Esophagus muscularis mucosa (tissue), 4 donors: Measurements from ENCODE around the gene PSMB2. TPM values are rescaled to one million over a fixed set of nuclear protein-coding genes. Genes with fewer than 3 reads are reported as not detected.

Experiments
- DNase-seq: peaks from one replicate; pipeline ENCODE4 v3.0.0-alpha.2; 2017; ENCODE audit errors: extremely low spot score
- H3K27ac ChIP-seq, 4 donors: fragments of 200-600 bp; sonication (generic); replicated peaks in 1 of 4; 1 replicate in 3 of 4; 2 replicates in 1 of 4; pipeline ENCODE4 v1.5.1; 2016 to 2019; ENCODE audit warnings: mild to moderate bottlenecking in 1 of 4
- H3K27me3 ChIP-seq, 4 donors: fragments of 200-600 bp; sonication (generic); one replicate each; pipeline versions ENCODE4 v1.5.1 to v1.6.0; 2016 to 2019
- H3K36me3 ChIP-seq, 4 donors: fragments of 200-600 bp; sonication (generic); one replicate each; pipeline ENCODE4 v1.5.1; 2016 to 2019
- H3K4me1 ChIP-seq, 4 donors: fragments of 200-600 bp; sonication (generic); one replicate each; pipeline ENCODE4 v1.5.1; 2016 to 2019
- H3K4me3 ChIP-seq, 4 donors: fragments of 200-600 bp; sonication (generic); 1 replicate in 2 of 4; 2 replicates in 2 of 4; pipeline ENCODE4 v1.5.1; 2016 to 2019; ENCODE audit warnings: mild to moderate bottlenecking in 4 of 4, moderate library complexity in 1 of 4
- H3K9me3 ChIP-seq, 4 donors: fragments of 200-600 bp; sonication (generic); 1 replicate in 3 of 4; 2 replicates in 1 of 4; pipeline ENCODE4 v1.5.1; 2016 to 2019
- EP300 ChIP-seq: sonication (generic); formaldehyde crosslinking; IDR thresholded peaks from one replicate; pipeline ENCODE4 v1.6.1; 2017; ENCODE audit warnings: antibody characterized with exemption
- POLR2A ChIP-seq: fragments of 450-650 bp; IDR thresholded peaks from one replicate; pipeline ENCODE4 v1.6.1; 2017; ENCODE audit warnings: antibody characterized with exemption, moderate library complexity, mild to moderate bottlenecking, low read depth
- POLR2AphosphoS5 ChIP-seq, 2 donors: sonication (generic); formaldehyde crosslinking; IDR thresholded peaks; one replicate each; pipeline ENCODE4 v1.6.1; 2017; ENCODE audit warnings: antibody characterized with exemption in 2 of 2
- WGBS: methylation state at CpG from one replicate; pipeline ENCODE4 v1.1.5; 2018; 5-methylcytosine and 5-hydroxymethylcytosine counted together
- intact Hi-C: fragments of 100-400 bp; cut with DNase I; formaldehyde crosslinking; loops from one replicate; pipeline ENCODE4 v1.15.1; 2023
- total RNA-seq, 4 donors: library from RNA; depleted of rRNA; stranded (reverse); fragments of >200 nt; gene quantifications; one replicate each; pipeline versions ENCODE4 v1.1.0 to v1.2.1, GENCODE V29; 2016
- TF ChIP-seq, protein P1 (sequence below), 3 experiments: fragments of 200-600 bp in 2 of 3; fragments of 450-650 bp in 1 of 3; sonication (generic) in 2 of 3; IDR thresholded peaks; one replicate each; pipeline ENCODE4 v1.5.1; 2017 to 2019; ENCODE audit warnings: antibody characterized with exemption in 3 of 3, mild to moderate bottlenecking in 2 of 3, moderate library complexity in 1 of 3

Gene PSMB2
- total RNA-seq, 4 donors from 2014 or later, result 30.3 to 40.5 (median 32.4) TPM

DNA sequence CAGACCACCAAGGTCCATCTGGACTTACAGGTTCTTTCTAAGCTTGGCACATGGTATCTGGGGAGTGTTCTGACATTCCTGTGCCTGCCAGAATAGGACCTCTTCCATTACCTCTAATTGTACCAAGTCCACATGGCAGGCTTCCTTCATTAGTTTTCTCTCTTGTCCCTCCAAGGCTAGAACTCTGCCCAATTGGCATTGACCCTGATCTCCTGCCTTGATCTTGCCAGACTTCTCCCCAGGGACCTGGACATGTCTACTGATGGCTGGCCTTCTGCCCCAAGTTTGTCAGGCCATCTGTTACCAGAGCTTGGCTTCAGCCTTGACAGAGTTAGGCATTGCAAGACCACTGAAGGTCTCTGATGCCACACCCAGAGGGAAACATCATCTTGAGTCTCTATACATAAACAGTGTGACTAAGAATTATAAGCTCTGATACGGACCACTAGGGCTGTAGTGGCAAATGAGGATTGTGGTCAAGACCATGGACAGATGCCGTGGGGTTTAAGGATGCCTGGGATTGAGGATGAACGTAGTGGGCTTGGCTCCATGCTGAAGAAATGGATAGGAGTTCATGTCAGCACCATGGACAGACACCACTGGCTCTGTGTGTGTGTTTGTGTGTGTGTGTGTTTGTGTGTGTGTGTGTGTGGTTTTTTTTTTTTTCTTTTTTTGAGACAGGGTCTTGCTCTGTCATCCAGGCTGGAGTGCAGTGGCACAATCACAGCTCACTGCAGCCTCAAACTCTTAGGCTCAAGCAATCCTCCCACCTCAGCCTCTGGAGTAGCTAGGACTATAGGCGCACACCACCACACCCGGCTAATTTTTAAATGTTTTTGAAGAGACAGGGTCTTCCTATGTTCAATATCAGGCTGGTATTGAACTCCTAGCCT, 19.5 kb upstream of the PSMB2 start:
- Histone ChIP-seq H3K27me3 (peaks cover 0 to 12% (median 0%) of the 10 kb centered on the region in 4 donors), H3K9me3 (no peaks in the 10 kb centered on the region), H3K27ac (no peak overlapping the region), H3K4me3 (no peak overlapping the region), H3K4me1 (no peaks in the 10 kb centered on the region), H3K36me3 (no peaks in the 10 kb centered on the region)
- WGBS, result 48% methylated on average over 5 of the region's 5 CpGs
- DNase-seq, result no peak
- TF ChIP-seq POLR2AphosphoS5 (IDR thresholded peaks at IDR 0.05), result no peak
- TF ChIP-seq, protein P1, sequence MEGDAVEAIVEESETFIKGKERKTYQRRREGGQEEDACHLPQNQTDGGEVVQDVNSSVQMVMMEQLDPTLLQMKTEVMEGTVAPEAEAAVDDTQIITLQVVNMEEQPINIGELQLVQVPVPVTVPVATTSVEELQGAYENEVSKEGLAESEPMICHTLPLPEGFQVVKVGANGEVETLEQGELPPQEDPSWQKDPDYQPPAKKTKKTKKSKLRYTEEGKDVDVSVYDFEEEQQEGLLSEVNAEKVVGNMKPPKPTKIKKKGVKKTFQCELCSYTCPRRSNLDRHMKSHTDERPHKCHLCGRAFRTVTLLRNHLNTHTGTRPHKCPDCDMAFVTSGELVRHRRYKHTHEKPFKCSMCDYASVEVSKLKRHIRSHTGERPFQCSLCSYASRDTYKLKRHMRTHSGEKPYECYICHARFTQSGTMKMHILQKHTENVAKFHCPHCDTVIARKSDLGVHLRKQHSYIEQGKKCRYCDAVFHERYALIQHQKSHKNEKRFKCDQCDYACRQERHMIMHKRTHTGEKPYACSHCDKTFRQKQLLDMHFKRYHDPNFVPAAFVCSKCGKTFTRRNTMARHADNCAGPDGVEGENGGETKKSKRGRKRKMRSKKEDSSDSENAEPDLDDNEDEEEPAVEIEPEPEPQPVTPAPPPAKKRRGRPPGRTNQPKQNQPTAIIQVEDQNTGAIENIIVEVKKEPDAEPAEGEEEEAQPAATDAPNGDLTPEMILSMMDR (IDR thresholded peaks at IDR 0.05), result no peak
- no peak for TF ChIP-seq POLR2A
- intact Hi-C loops, result no loop called here

- Histone ChIP-seq H3K27me3 (no peaks in the 10 kb centered on the region), H3K27ac (no peak overlapping the region), H3K4me3 (no peak overlapping the region), H3K4me1 (no peaks in the 10 kb centered on the region), H3K36me3 (no peaks in the 10 kb centered on the region), H3K9me3 (no peaks in the 10 kb centered on the region)
- WGBS, result 36% methylated on average over 4 of the region's 6 CpGs
- intact Hi-C loops, result no loop called here
- no peak for TF ChIP-seq EP300
- DNase-seq, result no peak
Measured at GRCh38 chr1:35659589-35659988, 18.3 kb upstream of the PSMB2 start.

GRCh38 chr1:35657851-35658250, 16.5 kb upstream of the PSMB2 start:
- no peaks in the 10 kb centered on the region for H3K9me3 ChIP-seq
- no peak overlapping the region for H3K27ac ChIP-seq
- 63% methylated on average over 2 of the region's 2 CpGs for WGBS
- no peaks in the 10 kb centered on the region for H3K4me1 ChIP-seq
- H3K4me3 ChIP-seq, result no peak overlapping the region
- no peaks in the 10 kb centered on the region for H3K36me3 ChIP-seq
- no peak for DNase-seq
- intact Hi-C loops, result no loop called here
- no peak for TF ChIP-seq POLR2AphosphoS5 (IDR thresholded peaks at IDR 0.05)
- no peak for TF ChIP-seq POLR2A
- TF ChIP-seq, protein P1 (IDR thresholded peaks at IDR 0.05), result no peak
- no peaks in the 10 kb centered on the region for H3K27me3 ChIP-seq

DNA sequence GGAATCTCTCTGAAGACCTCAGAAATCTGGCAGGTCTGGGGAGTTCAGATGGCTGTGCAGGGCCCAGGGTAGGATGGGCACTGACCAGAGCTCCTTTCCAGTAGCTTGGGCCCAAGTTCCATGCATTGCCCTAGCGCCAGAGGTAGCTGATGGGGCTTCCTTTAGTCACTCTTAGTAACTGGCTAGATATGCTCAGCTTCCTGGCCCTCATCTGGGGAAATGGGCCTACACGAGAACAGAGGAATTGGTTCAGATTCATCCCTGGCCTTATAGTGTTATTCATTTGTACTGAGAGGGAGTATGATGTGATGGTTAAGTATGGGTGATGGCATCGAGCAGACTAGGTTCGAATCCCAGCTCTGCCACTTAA, 15.5 kb upstream of the PSMB2 start:
- intact Hi-C loops, result no loop called here
- Histone ChIP-seq H3K4me3 (no peak overlapping the region), H3K27ac (no peak overlapping the region), H3K4me1 (no peaks in the 10 kb centered on the region), H3K9me3 (no peaks in the 10 kb centered on the region), H3K36me3 (no peaks in the 10 kb centered on the region), H3K27me3 (no peaks in the 10 kb centered on the region)
- TF ChIP-seq POLR2AphosphoS5 (IDR thresholded peaks at IDR 0.05), result no peak
- TF ChIP-seq, protein P1 (IDR thresholded peaks at IDR 0.05), result no peak
- no peak for TF ChIP-seq POLR2A
- no peak for TF ChIP-seq EP300
- peak; percentile 72 for DNase-seq
- WGBS, result 83% methylated on average over 4 of the region's 4 CpGs

- Histone ChIP-seq H3K4me1 (no peaks in the 10 kb centered on the region), H3K36me3 (no peaks in the 10 kb centered on the region), H3K27ac (no peak overlapping the region), H3K27me3 (no peaks in the 10 kb centered on the region), H3K4me3 (no peak overlapping the region), H3K9me3 (no peaks in the 10 kb centered on the region)
- DNase-seq, result no peak
- intact Hi-C loops, result no loop called here
- TF ChIP-seq POLR2AphosphoS5 (IDR thresholded peaks at IDR 0.05) (no peak), EP300 (no peak), POLR2A (no peak)
- TF ChIP-seq, protein P1 (IDR thresholded peaks at IDR 0.05), result no peak
- WGBS, result 71% methylated on average over 5 of the region's 5 CpGs
Measured at GRCh38 chr1:35656148-35656862, 15.0 kb upstream of the PSMB2 start.
